Measurements from ENCODE around the gene PLA2G3.

PLA2G3 gene

GRCh38 chr22:31150615-31151014 is 10.3 kb upstream of the PLA2G3 start:
- no peak for TF ChIP-seq CTCF (IDR thresholded peaks at IDR 0.05; ENCODE audit: borderline replicate concordance, control extremely low read depth, extremely low read depth, insufficient read depth, missing control alignments)
- in situ Hi-C loops (cut with MboI; ENCODE audit: low sequenced_read_pairs, unreplicated experiment) = no loop called here
- DNase-seq (ENCODE audit: low spot score) = no peak

GRCh38 chr22:31148953-31149627 is 8.8 kb upstream of the PLA2G3 start:
- DNase-seq (ENCODE audit: low spot score) = peak; percentile 75
- TF ChIP-seq CTCF (IDR thresholded peaks at IDR 0.05; ENCODE audit: borderline replicate concordance, control extremely low read depth, extremely low read depth, insufficient read depth, missing control alignments) = peak; percentile 73
- in situ Hi-C loops (cut with MboI; ENCODE audit: low sequenced_read_pairs, unreplicated experiment) = no loop called here

GRCh38 chr22:31148488-31148887 is 8.2 kb upstream of the PLA2G3 start:
- DNase-seq (ENCODE audit: low spot score) = no peak

GRCh38 chr22:31144223-31144622 is 3.9 kb upstream of the PLA2G3 start:
- DNase-seq (ENCODE audit: low spot score) = peak; percentile 23
- TF ChIP-seq CTCF (IDR thresholded peaks at IDR 0.05; ENCODE audit: borderline replicate concordance, control extremely low read depth, extremely low read depth, insufficient read depth, missing control alignments) = no peak
- in situ Hi-C loops (cut with MboI; ENCODE audit: low sequenced_read_pairs, unreplicated experiment) = no loop called here

More at GRCh38 chr22:31148488-31148887, 8.2 kb upstream of the PLA2G3 start:
- TF ChIP-seq CTCF (IDR thresholded peaks at IDR 0.05; ENCODE audit: borderline replicate concordance, control extremely low read depth, extremely low read depth, insufficient read depth, missing control alignments) = no peak
- in situ Hi-C loops (cut with MboI; ENCODE audit: low sequenced_read_pairs, unreplicated experiment) = no loop called here

- in situ Hi-C loops (cut with MboI; ENCODE audit: low sequenced_read_pairs, unreplicated experiment) = no loop called here
- no peak for DNase-seq (ENCODE audit: low spot score)
- TF ChIP-seq CTCF (IDR thresholded peaks at IDR 0.05; ENCODE audit: borderline replicate concordance, control extremely low read depth, extremely low read depth, insufficient read depth, missing control alignments) = no peak
Measured at GRCh38 chr22:31143537-31143936, 3.2 kb upstream of the PLA2G3 start.

GRCh38 chr22:31143038-31143437 is 2.7 kb upstream of the PLA2G3 start:
- TF ChIP-seq CTCF (IDR thresholded peaks at IDR 0.05; ENCODE audit: borderline replicate concordance, control extremely low read depth, extremely low read depth, insufficient read depth, missing control alignments) = no peak
- in situ Hi-C loops (cut with MboI; ENCODE audit: low sequenced_read_pairs, unreplicated experiment) = no loop called here

More at GRCh38 chr22:31143038-31143437, 2.7 kb upstream of the PLA2G3 start:
- DNase-seq (ENCODE audit: low spot score) = peak; percentile 17

Measured in GM13976 (cell line).